Neural cell (in vitro differentiated cells): ENCODE measurements around the gene PIGQ. TPM values are rescaled to one million over a fixed set of nuclear protein-coding genes. Genes with fewer than 3 reads are reported as not detected.

Source experiments
- H2AFZ ChIP-seq: fragments of 200-600, 300-800 bp; sonication (generic), shearing (Covaris generic); 2 replicates; pipeline ENCODE4 v1.6.0; 2014; ENCODE audit warnings: low read depth, mild to moderate bottlenecking, antibody characterized with exemption, low read length, moderate library complexity
- H3F3A ChIP-seq: fragments of 200-600 bp; shearing (Covaris generic); 2 replicates; pipeline ENCODE4 v1.6.1; 2016; ENCODE audit warnings: mild to moderate bottlenecking, moderate library complexity, mixed read lengths, antibody characterized with exemption, low read length; ENCODE audit not compliant: insufficient read depth, poor library complexity, severe bottlenecking
- H3K27ac ChIP-seq: fragments of 200-600, 300-800 bp; sonication (generic), shearing (Covaris generic); 2 replicates; pipeline ENCODE4 v1.5.1; 2014; ENCODE audit warnings: mild to moderate bottlenecking, low read length, moderate library complexity
- H3K27me3 ChIP-seq: fragments of 300-800, 200-600 bp; sonication (generic), shearing (Covaris generic); 2 replicates; pipeline ENCODE4 v1.6.0; 2014; ENCODE audit warnings: mild to moderate bottlenecking, low read depth, low read length, moderate library complexity; ENCODE audit not compliant: insufficient read depth
- H3K36me3 ChIP-seq: fragments of 300-800, 200-600 bp; sonication (generic), shearing (Covaris generic); 2 replicates; pipeline ENCODE4 v1.5.1; 2014; ENCODE audit warnings: mild to moderate bottlenecking, antibody characterized with exemption, low read length, moderate library complexity; ENCODE audit not compliant: insufficient read depth
- H3K4me2 ChIP-seq: fragments of 300-800, 200-600 bp; sonication (generic), shearing (Covaris generic); 2 replicates; pipeline ENCODE4 v1.6.0; 2014; ENCODE audit warnings: mild to moderate bottlenecking, low read length
- H3K4me3 ChIP-seq: fragments of 300-800, 200-600 bp; sonication (generic), shearing (Covaris generic); 2 replicates; pipeline ENCODE4 v1.5.1; 2014; ENCODE audit warnings: mild to moderate bottlenecking, low read length, moderate library complexity
- H3K79me2 ChIP-seq: fragments of 200-600 bp; shearing (Covaris generic); replicated peaks from 2 replicates; pipeline ENCODE4 v1.6.0; 2014; ENCODE audit warnings: mild to moderate bottlenecking, low read length, moderate library complexity; ENCODE audit not compliant: insufficient read depth
- H3K9ac ChIP-seq: fragments of 300-800, 200-600 bp; sonication (generic), shearing (Covaris generic); 2 replicates; pipeline ENCODE4 v1.6.1; 2016; ENCODE audit warnings: mild to moderate bottlenecking, low read length, mixed read lengths
- H3K9me2 ChIP-seq: fragments of 200-600 bp; shearing (Covaris generic); 2 replicates; pipeline ENCODE4 v1.6.1; 2016; ENCODE audit warnings: mild to moderate bottlenecking, low read length, mixed read lengths; ENCODE audit not compliant: insufficient read depth
- H3K9me3 ChIP-seq: fragments of 200-600, 300-800 bp; sonication (generic), shearing (Covaris generic); 2 replicates; pipeline ENCODE4 v1.6.1; 2016; ENCODE audit warnings: mild to moderate bottlenecking, mixed run types, low read length, moderate library complexity, mixed read lengths
- H4K20me1 ChIP-seq: fragments of 200-600 bp; shearing (Covaris generic); 2 replicates; pipeline ENCODE4 v1.6.1; 2016; ENCODE audit warnings: mild to moderate bottlenecking, mixed run types; ENCODE audit not compliant: insufficient read depth
- CTCF ChIP-seq: fragments of 450-650 bp; IDR thresholded peaks from 2 replicates; pipeline ENCODE4 v1.5.1; 2014; ENCODE audit warnings: antibody characterized with exemption, mild to moderate bottlenecking, moderate library complexity; ENCODE audit not compliant: poor library complexity, severe bottlenecking
- EP300 ChIP-seq: fragments of 450-650 bp; conservative IDR thresholded peaks from 2 replicates; pipeline ENCODE4 v1.6.1; 2014; ENCODE audit warnings: antibody characterized with exemption, mild to moderate bottlenecking, moderate library complexity; ENCODE audit not compliant: poor library complexity, severe bottlenecking
- EZH2 ChIP-seq: fragments of 200-600, 300-800 bp; shearing (Covaris generic), sonication (generic); IDR thresholded peaks from 2 replicates; pipeline ENCODE4 v1.6.1; 2014; ENCODE audit warnings: antibody characterized with exemption, low read length, borderline replicate concordance, mild to moderate bottlenecking; ENCODE audit not compliant: insufficient read depth, poor library complexity, severe bottlenecking
- MXI1 ChIP-seq: fragments of 450-650 bp; conservative IDR thresholded peaks from 2 replicates; pipeline ENCODE4 v1.6.1; 2014; ENCODE audit warnings: antibody characterized with exemption, mild to moderate bottlenecking; ENCODE audit not compliant: poor library complexity, severe bottlenecking
- POLR2AphosphoS5 ChIP-seq: IDR thresholded peaks from 2 replicates; pipeline ENCODE4 v1.6.1; 2012
- RAD21 ChIP-seq: fragments of 450-650 bp; conservative IDR thresholded peaks from 2 replicates; pipeline ENCODE4 v1.6.1; 2014; ENCODE audit warnings: antibody characterized with exemption, mild to moderate bottlenecking, moderate library complexity
- REST ChIP-seq: IDR thresholded peaks from 2 replicates; pipeline ENCODE4 v1.6.1; 2012; ENCODE audit warnings: borderline replicate concordance
- SMC3 ChIP-seq: fragments of 450-650 bp; conservative IDR thresholded peaks from 2 replicates; pipeline ENCODE4 v1.6.1; 2014; ENCODE audit warnings: antibody characterized with exemption, mild to moderate bottlenecking, moderate library complexity; ENCODE audit not compliant: poor library complexity
- TAF1 ChIP-seq: IDR thresholded peaks from 2 replicates; pipeline ENCODE4 v1.6.1; 2012; ENCODE audit warnings: low read depth
- polyA plus RNA-seq: library from polyadenylated mRNA; depleted of rRNA; stranded (reverse); fragments of >200 nt; gene quantifications from 2 replicates; pipeline ENCODE4 v1.2.3, GENCODE V29; 2014

The PIGQ gene
- polyA plus RNA-seq, 1 donor from 2014 or later = 69.2 TPM

GRCh38 chr16:630249-630814, 60.6 kb downstream of the PIGQ start:
- Histone ChIP-seq H3K9ac (no peak overlapping the region), H2AFZ (no peak overlapping the region), H3K4me2 (no peak overlapping the region), H4K20me1 (no peaks in the 10 kb centered on the region), H3K36me3 (no peaks in the 10 kb centered on the region), H3F3A (no peaks in the 10 kb centered on the region), H3K9me2 (no peaks in the 10 kb centered on the region), H3K27ac (no peak overlapping the region), H3K79me2 (no peaks in the 10 kb centered on the region), H3K9me3 (no peaks in the 10 kb centered on the region), H3K4me3 (no peak overlapping the region), H3K27me3 (no peaks in the 10 kb centered on the region)
- TF ChIP-seq SMC3 (no peak), MXI1 (no peak), CTCF (no peak), TAF1 (no peak)

GRCh38 chr16:630815-631405, 61.1 kb downstream of the PIGQ start, which contains the start of gene WFIKKN1:
Gene WFIKKN1, plus strand, starts transcription at chr16:630985. Its CDS starts 269 bp downstream, at chr16:631254.
- Histone ChIP-seq H3K27me3 (no peaks in the 10 kb centered on the region), H2AFZ (no peak within 1 kb of the TSS), H3F3A (no peaks in the 10 kb centered on the region), H3K9ac (no peak within 1 kb of the TSS), H3K9me3 (no peaks in the 10 kb centered on the region), H3K4me3 (no peak within 1 kb of the TSS), H4K20me1 (no peaks in the 10 kb centered on the region), H3K27ac (no peak within 1 kb of the TSS), H3K36me3 (no peaks in the 10 kb centered on the region), H3K9me2 (no peaks in the 10 kb centered on the region), H3K79me2 (no peaks in the 10 kb centered on the region), H3K4me2 (no peak within 1 kb of the TSS)
- TF ChIP-seq RAD21 = no peak
- no peak for TF ChIP-seq TAF1
- no peak for TF ChIP-seq POLR2AphosphoS5
- TF ChIP-seq MXI1 = no peak
- TF ChIP-seq EZH2 = no peak
- TF ChIP-seq REST = no peak
- no peak for TF ChIP-seq SMC3
- TF ChIP-seq EP300 = no peak
- no peak for TF ChIP-seq CTCF
